Measurements from ENCODE around the gene A2M.

The A2M gene

GRCh38 chr12:9036227-9036626 lies 79.5 kb downstream of the A2M start:
- no peak for TF ChIP-seq CTCF (IDR thresholded peaks at IDR 0.05; ENCODE audit: low read depth, low read length)
- no peaks in the 10 kb centered on the region for H3K4me1 ChIP-seq
- no peak for DNase-seq
- no peaks in the 10 kb centered on the region for H3K9me3 ChIP-seq
- H3K36me3 ChIP-seq: no peaks in the 10 kb centered on the region
- H3K4me3 ChIP-seq (ENCODE audit: low read depth, low read length): no peak overlapping the region
- H3K27me3 ChIP-seq: no peaks in the 10 kb centered on the region

GRCh38 chr12:9034095-9034494 lies 81.6 kb downstream of the A2M start:
- H3K36me3 ChIP-seq: no peaks in the 10 kb centered on the region
- no peak overlapping the region for H3K4me3 ChIP-seq (ENCODE audit: low read depth, low read length)
- no peak for DNase-seq
- H3K9me3 ChIP-seq: no peaks in the 10 kb centered on the region
- no peaks in the 10 kb centered on the region for H3K27me3 ChIP-seq
- no peak for TF ChIP-seq CTCF (IDR thresholded peaks at IDR 0.05; ENCODE audit: low read depth, low read length)
- no peaks in the 10 kb centered on the region for H3K4me1 ChIP-seq

GRCh38 chr12:9033265-9033887 lies 82.3 kb downstream of the A2M start:
- H3K4me3 ChIP-seq (ENCODE audit: low read depth, low read length): no peak overlapping the region
- H3K36me3 ChIP-seq: no peaks in the 10 kb centered on the region
- H3K27me3 ChIP-seq: no peaks in the 10 kb centered on the region
- DNase-seq: no peak
- no peaks in the 10 kb centered on the region for H3K4me1 ChIP-seq
- TF ChIP-seq CTCF (IDR thresholded peaks at IDR 0.05; ENCODE audit: low read depth, low read length): no peak
- no peaks in the 10 kb centered on the region for H3K9me3 ChIP-seq

GRCh38 chr12:9032202-9032964 lies 83.3 kb downstream of the A2M start:
- DNase-seq: no peak
- no peaks in the 10 kb centered on the region for H3K4me1 ChIP-seq
- no peak for TF ChIP-seq CTCF (IDR thresholded peaks at IDR 0.05; ENCODE audit: low read depth, low read length)
- no peaks in the 10 kb centered on the region for H3K27me3 ChIP-seq
- no peaks in the 10 kb centered on the region for H3K9me3 ChIP-seq
- no peak overlapping the region for H3K4me3 ChIP-seq (ENCODE audit: low read depth, low read length)
- no peaks in the 10 kb centered on the region for H3K36me3 ChIP-seq

- Histone ChIP-seq H3K9me3 (no peaks in the 10 kb centered on the region), H3K36me3 (no peaks in the 10 kb centered on the region), H3K27me3 (no peaks in the 10 kb centered on the region), H3K4me3 (ENCODE audit: low read depth, low read length) (no peak overlapping the region), H3K4me1 (no peaks in the 10 kb centered on the region)
- no peak for TF ChIP-seq CTCF (IDR thresholded peaks at IDR 0.05; ENCODE audit: low read depth, low read length)
- DNase-seq: no peak
Observed at GRCh38 chr12:9030776-9031175, 84.9 kb downstream of the A2M start.
